Measurements from ENCODE around the gene PTK6.

PTK6 gene

GRCh38 chr20:63567386-63568169 is 30.4 kb upstream of the PTK6 start:
- no peak overlapping the region for H3K4me2 ChIP-seq (ENCODE audit: low read length)
- H3K27ac ChIP-seq (ENCODE audit: low read depth, low read length, poor library complexity, severe bottlenecking) = no peak overlapping the region
- no peaks in the 10 kb centered on the region for H3K4me1 ChIP-seq (ENCODE audit: insufficient read depth, low read length, severe bottlenecking)
- no peaks in the 10 kb centered on the region for H3K79me2 ChIP-seq (ENCODE audit: insufficient read depth, low read length)
- H4K20me1 ChIP-seq (ENCODE audit: insufficient read depth, low read length) = no peaks in the 10 kb centered on the region
- H2AFZ ChIP-seq (ENCODE audit: low read length) = no peak overlapping the region
- peaks cover 10% of the 10 kb centered on the region; the same call in 1 of the 2 replicates for H3K27me3 ChIP-seq (ENCODE audit: insufficient read depth, low read length)
- H3K9me2 ChIP-seq (ENCODE audit: low read depth, low read length) = no peaks in the 10 kb centered on the region
- TF ChIP-seq EZH2 (IDR thresholded peaks at IDR 0.05; ENCODE audit: borderline replicate concordance, low read length) (no peak), CTCF (IDR thresholded peaks at IDR 0.05; ENCODE audit: low read length) (no peak)
- no peaks in the 10 kb centered on the region for H3K36me3 ChIP-seq (ENCODE audit: insufficient read depth, low read length)
- H3F3A ChIP-seq (ENCODE audit: insufficient read depth, low read length) = no peaks in the 10 kb centered on the region
- no peak overlapping the region for H3K9ac ChIP-seq (ENCODE audit: low read length)
- no peaks in the 10 kb centered on the region for H3K9me3 ChIP-seq (ENCODE audit: low read length)
- no peak overlapping the region for H3K4me3 ChIP-seq (ENCODE audit: low read depth, low read length, poor library complexity, severe bottlenecking)

- H3K4me3 ChIP-seq (ENCODE audit: low read depth, low read length, poor library complexity, severe bottlenecking) = no peak overlapping the region
- TF ChIP-seq EZH2 (IDR thresholded peaks at IDR 0.05; ENCODE audit: borderline replicate concordance, low read length) = no peak
- no peak for TF ChIP-seq CTCF (IDR thresholded peaks at IDR 0.05; ENCODE audit: low read length)
- H3K27me3 ChIP-seq (ENCODE audit: insufficient read depth, low read length) = peaks cover 10% of the 10 kb centered on the region; the same call in 1 of the 2 replicates
- no peaks in the 10 kb centered on the region for H4K20me1 ChIP-seq (ENCODE audit: insufficient read depth, low read length)
- H3K9ac ChIP-seq (ENCODE audit: low read length) = no peak overlapping the region
- H3K4me1 ChIP-seq (ENCODE audit: insufficient read depth, low read length, severe bottlenecking) = no peaks in the 10 kb centered on the region
- no peaks in the 10 kb centered on the region for H3F3A ChIP-seq (ENCODE audit: insufficient read depth, low read length)
- no peaks in the 10 kb centered on the region for H3K79me2 ChIP-seq (ENCODE audit: insufficient read depth, low read length)
- no peaks in the 10 kb centered on the region for H3K36me3 ChIP-seq (ENCODE audit: insufficient read depth, low read length)
- no peak overlapping the region for H3K4me2 ChIP-seq (ENCODE audit: low read length)
- H2AFZ ChIP-seq (ENCODE audit: low read length) = no peak overlapping the region
- no peak overlapping the region for H3K27ac ChIP-seq (ENCODE audit: low read depth, low read length, poor library complexity, severe bottlenecking)
- no peaks in the 10 kb centered on the region for H3K9me3 ChIP-seq (ENCODE audit: low read length)
- no peaks in the 10 kb centered on the region for H3K9me2 ChIP-seq (ENCODE audit: low read depth, low read length)
These were observed 29.9 kb upstream of the PTK6 start for GRCh38 chr20:63567136-63567385.

- H3F3A ChIP-seq (ENCODE audit: insufficient read depth, low read length) = no peaks in the 10 kb centered on the region
- no peak overlapping the region for H3K4me2 ChIP-seq (ENCODE audit: low read length)
- H2AFZ ChIP-seq (ENCODE audit: low read length) = no peak overlapping the region
- H4K20me1 ChIP-seq (ENCODE audit: insufficient read depth, low read length) = no peaks in the 10 kb centered on the region
- H3K79me2 ChIP-seq (ENCODE audit: insufficient read depth, low read length) = no peaks in the 10 kb centered on the region
- no peaks in the 10 kb centered on the region for H3K9me3 ChIP-seq (ENCODE audit: low read length)
- H3K9ac ChIP-seq (ENCODE audit: low read length) = no peak overlapping the region
- H3K27ac ChIP-seq (ENCODE audit: low read depth, low read length, poor library complexity, severe bottlenecking) = no peak overlapping the region
- H3K27me3 ChIP-seq (ENCODE audit: insufficient read depth, low read length) = peaks cover 13% of the 10 kb centered on the region; the same call in 1 of the 2 replicates
- no peaks in the 10 kb centered on the region for H3K9me2 ChIP-seq (ENCODE audit: low read depth, low read length)
- H3K4me1 ChIP-seq (ENCODE audit: insufficient read depth, low read length, severe bottlenecking) = no peaks in the 10 kb centered on the region
- TF ChIP-seq EZH2 (IDR thresholded peaks at IDR 0.05; ENCODE audit: borderline replicate concordance, low read length) (no peak), CTCF (IDR thresholded peaks at IDR 0.05; ENCODE audit: low read length) (no peak)
- H3K4me3 ChIP-seq (ENCODE audit: low read depth, low read length, poor library complexity, severe bottlenecking) = no peak overlapping the region
- H3K36me3 ChIP-seq (ENCODE audit: insufficient read depth, low read length) = no peaks in the 10 kb centered on the region
These were observed 29.4 kb upstream of the PTK6 start for GRCh38 chr20:63566395-63567135.
